ENCODE results near the gene IFT88. TPM values are rescaled to one million over a fixed set of nuclear protein-coding genes. Genes with fewer than 3 reads are reported as not detected.
A peak's percentile ranks its signal among the peaks of the same experiment; 100 is the strongest.

The IFT88 gene
- total and polyA plus RNA-seq, 7 experiments from 2014 or later: 5.0 to 17.0 (median 9.8) TPM

- Histone ChIP-seq H3K9me3 (ENCODE audit: control insufficient read depth in 2 of 3, low read length in 3 of 3) (no peaks in the 10 kb centered on the region), H3K27ac (ENCODE audit: low read depth, low read length) (no peak overlapping the region), H3K27me3 (ENCODE audit: control insufficient read depth in 2 of 2, insufficient read depth in 2 of 2, low read length in 2 of 2) (no peaks in the 10 kb centered on the region), H3K36me3 (ENCODE audit: control insufficient read depth in 2 of 3, insufficient read depth in 3 of 3, low read length in 3 of 3) (peaks cover 0 to 4% (median 0%) of the 10 kb centered on the region in 3 experiments), H3K4me3 (ENCODE audit: low read length) (no peak overlapping the region), H3K4me1 (ENCODE audit: control insufficient read depth in 2 of 2, insufficient read depth in 2 of 2, low read length in 2 of 2) (peaks cover 0 to 8% of the 10 kb centered on the region in 2 donors)
- CTCF ChIA-PET: no interaction called here
- Mint-ChIP-seq H3K4me1 (peaks cover 7 to 23% (median 17%) of the 10 kb centered on the region in 7 donors), H3K27me3 (no peaks in the 10 kb centered on the region), H3K27ac (no peak overlapping the region), H3K4me3 (no peak overlapping the region), H3K36me3 (peaks cover 6 to 36% (median 22%) of the 10 kb centered on the region in 5 donors), H3K9me3 (peaks cover 0 to 16% (median 3%) of the 10 kb centered on the region in 11 donors)
- DNase-seq (no peak), ATAC-seq (no peak)
- intact Hi-C loops (cut with micrococcal nuclease): no loop called here
- POLR2A ChIA-PET: no interaction called here
Observed at GRCh38 chr13:20570517-20570916, 3.6 kb downstream of the IFT88 start.

DNA sequence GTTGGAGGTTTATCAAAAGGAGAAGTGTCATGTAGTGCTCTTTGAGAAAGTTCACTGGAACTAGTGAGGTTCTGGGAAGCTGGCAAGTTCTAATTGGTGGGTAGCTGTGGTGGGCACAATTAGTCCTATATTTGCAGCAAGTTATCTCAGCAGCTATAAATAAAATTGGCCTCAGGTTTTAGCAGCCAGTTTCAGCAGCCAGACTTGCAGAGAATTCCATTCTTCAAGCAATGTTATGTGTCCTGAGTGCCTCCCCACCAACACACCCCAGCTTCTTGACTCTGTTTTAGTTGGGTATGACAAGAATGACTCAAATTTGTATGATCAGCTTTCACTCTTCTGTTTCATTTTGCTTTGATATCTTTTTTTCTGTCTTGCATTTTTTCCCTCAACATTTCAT lies 4.7 kb downstream of the IFT88 start:
- DNase-seq: no peak
- Mint-ChIP-seq H3K27me3 (no peaks in the 10 kb centered on the region), H3K27ac (no peak overlapping the region), H3K9me3 (peaks cover 0 to 24% (median 5%) of the 10 kb centered on the region in 11 donors), H3K4me1 (peaks cover 7 to 18% (median 12%) of the 10 kb centered on the region in 7 donors), H3K36me3 (peaks cover 15 to 48% (median 33%) of the 10 kb centered on the region in 5 donors), H3K4me3 (no peak overlapping the region)
- Histone ChIP-seq H3K4me1 (ENCODE audit: control insufficient read depth in 2 of 2, insufficient read depth in 2 of 2, low read length in 2 of 2) (peaks cover 0 to 8% of the 10 kb centered on the region in 2 donors), H3K36me3 (ENCODE audit: control insufficient read depth in 2 of 3, insufficient read depth in 3 of 3, low read length in 3 of 3) (peaks cover 0 to 2% (median 0%) of the 10 kb centered on the region in 3 experiments), H3K9me3 (ENCODE audit: control insufficient read depth in 2 of 3, low read length in 3 of 3) (no peaks in the 10 kb centered on the region), H3K4me3 (ENCODE audit: low read length) (no peak overlapping the region), H3K27me3 (ENCODE audit: control insufficient read depth in 2 of 2, insufficient read depth in 2 of 2, low read length in 2 of 2) (no peaks in the 10 kb centered on the region), H3K27ac (ENCODE audit: low read depth, low read length) (no peak overlapping the region)
- ChIA-PET POLR2A (interaction anchor here (0.9 kb wide), 1 partner anchor 8 kb away, joined by 3 read pairs; no protein-coding TSS in a partner anchor), CTCF (interaction anchor here (0.6 kb wide), 1 partner anchor 82 kb away, joined by 3 read pairs; no protein-coding TSS in a partner anchor)
- intact Hi-C loops (cut with micrococcal nuclease): no loop called here
- ATAC-seq: no peak

DNA sequence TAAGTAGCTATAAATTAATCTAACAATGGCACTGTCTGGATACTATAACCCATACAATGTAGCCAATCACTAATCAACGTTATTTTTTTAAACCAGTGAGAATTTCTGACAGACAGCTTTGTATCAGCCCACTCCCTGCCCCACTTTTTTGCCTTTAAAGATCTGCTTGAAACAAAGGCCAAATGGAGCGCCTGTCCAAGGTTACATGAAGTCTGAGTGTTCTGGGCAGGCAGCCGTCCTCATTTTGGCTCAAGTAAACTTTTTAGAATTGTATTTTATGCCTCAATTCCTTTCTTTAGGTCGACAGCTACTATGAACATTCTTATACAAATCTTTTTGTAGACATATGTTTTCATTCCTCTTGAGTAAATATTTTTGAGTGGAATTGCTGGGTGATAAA lies 6.2 kb downstream of the IFT88 start:
- Histone ChIP-seq H3K36me3 (ENCODE audit: control insufficient read depth in 2 of 3, insufficient read depth in 3 of 3, low read length in 3 of 3) (no peaks in the 10 kb centered on the region), H3K9me3 (ENCODE audit: control insufficient read depth in 2 of 3, low read length in 3 of 3) (no peaks in the 10 kb centered on the region), H3K4me1 (ENCODE audit: control insufficient read depth in 2 of 2, insufficient read depth in 2 of 2, low read length in 2 of 2) (no peaks in the 10 kb centered on the region), H3K4me3 (ENCODE audit: low read length) (no peak overlapping the region), H3K27ac (ENCODE audit: low read depth, low read length) (no peak overlapping the region), H3K27me3 (ENCODE audit: control insufficient read depth in 2 of 2, insufficient read depth in 2 of 2, low read length in 2 of 2) (no peaks in the 10 kb centered on the region)
- DNase-seq (no peak), ATAC-seq (no peak)
- Mint-ChIP-seq H3K4me3 (no peak overlapping the region), H3K27ac (peak overlapping the region in 1 of 9 donors; percentile 25), H3K27me3 (no peaks in the 10 kb centered on the region), H3K4me1 (peaks cover 0 to 9% (median 3%) of the 10 kb centered on the region in 7 donors), H3K9me3 (peaks cover 0 to 28% (median 5%) of the 10 kb centered on the region in 11 donors), H3K36me3 (peaks cover 16 to 58% (median 43%) of the 10 kb centered on the region in 5 donors)
- ChIA-PET CTCF (no interaction called here), POLR2A (interaction anchor here (0.6 kb wide), 1 partner anchor 59 kb away, joined by 3 read pairs; no protein-coding TSS in a partner anchor)
- intact Hi-C loops (cut with micrococcal nuclease): no loop called here

GRCh38 chr13:20573636-20574035 lies 6.7 kb downstream of the IFT88 start:
- H3K9me3 Mint-ChIP-seq: peaks cover 0 to 28% (median 5%) of the 10 kb centered on the region in 11 donors
- CTCF ChIA-PET: no interaction called here
- intact Hi-C loops (cut with micrococcal nuclease): no loop called here
- POLR2A ChIA-PET: no interaction called here
- Histone ChIP-seq H3K4me1 (ENCODE audit: control insufficient read depth in 2 of 2, insufficient read depth in 2 of 2, low read length in 2 of 2) (no peaks in the 10 kb centered on the region), H3K36me3 (ENCODE audit: control insufficient read depth in 2 of 3, insufficient read depth in 3 of 3, low read length in 3 of 3) (no peaks in the 10 kb centered on the region), H3K27ac (ENCODE audit: low read depth, low read length) (no peak overlapping the region), H3K9me3 (ENCODE audit: control insufficient read depth in 2 of 3, low read length in 3 of 3) (no peaks in the 10 kb centered on the region), H3K27me3 (ENCODE audit: control insufficient read depth in 2 of 2, insufficient read depth in 2 of 2, low read length in 2 of 2) (no peaks in the 10 kb centered on the region), H3K4me3 (ENCODE audit: low read length) (no peak overlapping the region)
- ATAC-seq: no peak
- no peak overlapping the region for H3K4me3 Mint-ChIP-seq
- no peak overlapping the region for H3K27ac Mint-ChIP-seq
- H3K27me3 Mint-ChIP-seq: no peaks in the 10 kb centered on the region
- H3K36me3 Mint-ChIP-seq: peaks cover 18 to 62% (median 48%) of the 10 kb centered on the region in 5 donors
- H3K4me1 Mint-ChIP-seq: peaks cover 0 to 7% (median 0%) of the 10 kb centered on the region in 7 donors
- no peak for DNase-seq

GRCh38 chr13:20579191-20579590 lies 12.2 kb downstream of the IFT88 start:
- H3K4me3 Mint-ChIP-seq: no peak overlapping the region
- no peak for DNase-seq

GRCh38 chr13:20580257-20580656 lies 13.3 kb downstream of the IFT88 start:
- DNase-seq (no peak), ATAC-seq (no peak)
- no peak overlapping the region for H3K27ac Mint-ChIP-seq
- peaks cover 0 to 6% (median 0%) of the 10 kb centered on the region in 7 donors for H3K4me1 Mint-ChIP-seq
- Histone ChIP-seq H3K4me3 (ENCODE audit: low read length) (no peak overlapping the region), H3K4me1 (ENCODE audit: control insufficient read depth in 2 of 2, insufficient read depth in 2 of 2, low read length in 2 of 2) (no peaks in the 10 kb centered on the region), H3K9me3 (ENCODE audit: control insufficient read depth in 2 of 3, low read length in 3 of 3) (no peaks in the 10 kb centered on the region), H3K36me3 (ENCODE audit: control insufficient read depth in 2 of 3, insufficient read depth in 3 of 3, low read length in 3 of 3) (peaks cover 0 to 22% (median 0%) of the 10 kb centered on the region in 3 experiments), H3K27ac (ENCODE audit: low read depth, low read length) (no peak overlapping the region), H3K27me3 (ENCODE audit: control insufficient read depth in 2 of 2, insufficient read depth in 2 of 2, low read length in 2 of 2) (no peaks in the 10 kb centered on the region)
- H3K27me3 Mint-ChIP-seq: no peaks in the 10 kb centered on the region
- POLR2A ChIA-PET: no interaction called here
- H3K4me3 Mint-ChIP-seq: no peak overlapping the region
- peaks cover 35 to 81% (median 72%) of the 10 kb centered on the region in 5 donors for H3K36me3 Mint-ChIP-seq
- peaks cover 2 to 30% (median 8%) of the 10 kb centered on the region in 11 donors for H3K9me3 Mint-ChIP-seq
- intact Hi-C loops (cut with micrococcal nuclease): loop anchor here in 1 of 2 donors (5.0 kb wide), 1 partner anchor 83 kb away; no protein-coding TSS in a partner anchor
- CTCF ChIA-PET: no interaction called here

More at GRCh38 chr13:20579191-20579590, 12.2 kb downstream of the IFT88 start:
- Histone ChIP-seq H3K9me3 (ENCODE audit: control insufficient read depth in 2 of 3, low read length in 3 of 3) (no peaks in the 10 kb centered on the region), H3K27me3 (ENCODE audit: control insufficient read depth in 2 of 2, insufficient read depth in 2 of 2, low read length in 2 of 2) (no peaks in the 10 kb centered on the region), H3K27ac (ENCODE audit: low read depth, low read length) (no peak overlapping the region), H3K36me3 (ENCODE audit: control insufficient read depth in 2 of 3, insufficient read depth in 3 of 3, low read length in 3 of 3) (peaks cover 0 to 14% (median 0%) of the 10 kb centered on the region in 3 experiments), H3K4me3 (ENCODE audit: low read length) (no peak overlapping the region), H3K4me1 (ENCODE audit: control insufficient read depth in 2 of 2, insufficient read depth in 2 of 2, low read length in 2 of 2) (no peaks in the 10 kb centered on the region)
- POLR2A ChIA-PET: no interaction called here
- H3K27ac Mint-ChIP-seq: peak overlapping the region in 1 of 9 donors; percentile 45
- peaks cover 35 to 82% (median 73%) of the 10 kb centered on the region in 5 donors for H3K36me3 Mint-ChIP-seq
- no peaks in the 10 kb centered on the region for H3K27me3 Mint-ChIP-seq
- peaks cover 0 to 7% (median 0%) of the 10 kb centered on the region in 7 donors for H3K4me1 Mint-ChIP-seq
- no peak for ATAC-seq
- peaks cover 0 to 24% (median 5%) of the 10 kb centered on the region in 11 donors for H3K9me3 Mint-ChIP-seq
- CTCF ChIA-PET: no interaction called here
- intact Hi-C loops (cut with micrococcal nuclease): no loop called here

DNA sequence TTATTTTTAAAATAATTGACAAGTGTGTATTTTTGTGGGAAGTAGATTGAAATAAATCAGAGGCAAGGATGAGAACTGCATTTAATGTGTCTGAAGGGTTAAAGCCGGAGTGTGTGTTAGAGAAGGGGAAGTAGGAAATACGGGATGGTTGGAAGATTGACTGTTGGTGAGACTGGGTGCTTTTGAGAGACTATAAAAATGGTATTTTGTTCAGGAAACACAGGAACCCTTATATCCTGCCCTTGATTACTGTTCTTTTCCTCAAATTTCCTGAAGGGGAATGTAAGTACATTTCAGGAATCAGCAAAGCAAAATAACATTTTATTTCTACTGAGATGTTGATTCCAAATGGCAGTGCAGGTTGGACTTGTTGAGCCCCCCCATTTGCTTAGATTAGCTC lies 15.1 kb downstream of the IFT88 start:
- no peak for DNase-seq
- Mint-ChIP-seq H3K4me3 (no peak overlapping the region), H3K4me1 (peaks cover 0 to 6% (median 0%) of the 10 kb centered on the region in 7 donors), H3K27me3 (no peaks in the 10 kb centered on the region), H3K27ac (peak overlapping the region in 1 of 9 donors; percentile 68), H3K36me3 (peaks cover 26 to 79% (median 67%) of the 10 kb centered on the region in 5 donors), H3K9me3 (peaks cover 0 to 18% (median 8%) of the 10 kb centered on the region in 11 donors)
- no peaks in the 10 kb centered on the region for H3K9me3 ChIP-seq (ENCODE audit: control insufficient read depth in 2 of 3, low read length in 3 of 3)
- ChIA-PET POLR2A (no interaction called here), CTCF (interaction anchor here (0.6 kb wide), 1 partner anchor 488 kb away, joined by 3 read pairs; no protein-coding TSS in a partner anchor)
- no peaks in the 10 kb centered on the region for H3K27me3 ChIP-seq (ENCODE audit: control insufficient read depth in 2 of 2, insufficient read depth in 2 of 2, low read length in 2 of 2)
- intact Hi-C loops (cut with micrococcal nuclease): loop anchor here in 1 of 2 donors (5.0 kb wide), 1 partner anchor 85 kb away; no protein-coding TSS in a partner anchor
- H3K36me3 ChIP-seq (ENCODE audit: control insufficient read depth in 2 of 3, insufficient read depth in 3 of 3, low read length in 3 of 3): peaks cover 0 to 26% (median 0%) of the 10 kb centered on the region in 3 experiments
- H3K4me3 ChIP-seq (ENCODE audit: low read length): no peak overlapping the region
- no peaks in the 10 kb centered on the region for H3K4me1 ChIP-seq (ENCODE audit: control insufficient read depth in 2 of 2, insufficient read depth in 2 of 2, low read length in 2 of 2)
- no peak overlapping the region for H3K27ac ChIP-seq (ENCODE audit: low read depth, low read length)
- ATAC-seq: no peak

Data from naive thymus-derived CD4-positive, alpha-beta T cell (primary cell).